Chondrocyte (in vitro differentiated cells): ENCODE measurements around the gene TRAF2. TPM values are rescaled to one million over a fixed set of nuclear protein-coding genes. Genes with fewer than 3 reads are reported as not detected.

ENCODE experiments used
- DNase-seq: peaks from one replicate; pipeline ENCODE4 v3.0.0; 2021; ENCODE audit warnings: mixed read lengths, low spot score
- H3K27ac Mint-ChIP-seq: one replicate; pipeline ENCODE4 v1.8.0; 2021; ENCODE audit warnings: mild to moderate bottlenecking, moderate library complexity, mixed read lengths; ENCODE audit not compliant: unreplicated experiment
- H3K27me3 Mint-ChIP-seq: 2 replicates; pipeline ENCODE4 v1.8.0; 2021; ENCODE audit warnings: low read depth, mixed read lengths
- H3K36me3 Mint-ChIP-seq: 2 replicates; pipeline ENCODE4 v1.8.0; 2021; ENCODE audit warnings: low read depth, mixed read lengths
- H3K4me1 Mint-ChIP-seq: 2 replicates; pipeline ENCODE4 v1.8.0; 2021; ENCODE audit warnings: low read depth, mild to moderate bottlenecking, mixed read lengths
- H3K4me3 Mint-ChIP-seq: one replicate; pipeline ENCODE4 v1.8.0; 2021; ENCODE audit warnings: mild to moderate bottlenecking, moderate library complexity, mixed read lengths; ENCODE audit not compliant: unreplicated experiment
- H3K9me3 Mint-ChIP-seq: 2 replicates; pipeline ENCODE4 v1.8.0; 2021; ENCODE audit warnings: low read depth, mixed read lengths
- CTCF ChIP-seq: fragments of 200-600 bp; sonication (generic); IDR thresholded peaks from 2 replicates; pipeline ENCODE4 v1.5.0; 2021; ENCODE audit warnings: antibody characterized with exemption, mild to moderate bottlenecking, moderate library complexity
- total RNA-seq: library from RNA; stranded (reverse); gene quantifications from 3 replicates; pipeline ENCODE4 v1.2.1, GENCODE V29; 2021

Gene TRAF2
- total RNA-seq, 1 donor from 2014 or later, result 10.4 TPM

DNA sequence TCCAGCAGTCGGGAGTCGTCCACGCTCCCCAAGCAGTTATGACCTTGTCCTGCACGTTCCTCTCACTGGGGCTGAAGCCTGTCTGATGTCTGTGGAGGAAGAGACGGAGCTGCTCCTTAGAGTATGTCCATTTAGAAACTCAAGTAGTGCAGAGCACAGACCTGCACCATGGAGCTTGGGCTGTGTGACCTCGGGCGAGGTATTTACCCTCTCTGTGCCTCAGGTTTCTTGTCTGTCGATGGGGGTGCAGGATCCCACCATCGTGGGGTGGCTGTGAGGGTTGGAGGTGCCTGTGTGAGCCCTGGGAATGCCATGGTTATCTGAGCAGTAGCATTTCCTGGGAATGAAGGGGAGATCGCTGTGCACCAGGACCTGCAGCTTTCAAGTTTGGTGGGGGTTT is 14.2 kb downstream of the TRAF2 start:
- H3K27ac Mint-ChIP-seq, result no peak overlapping the region
- no peak for TF ChIP-seq CTCF
- H3K27me3 Mint-ChIP-seq, result no peaks in the 10 kb centered on the region
- H3K4me3 Mint-ChIP-seq, result no peak overlapping the region
- peaks cover 16% of the 10 kb centered on the region for H3K4me1 Mint-ChIP-seq
- no peak for DNase-seq
- H3K36me3 Mint-ChIP-seq, result peaks cover 10% of the 10 kb centered on the region
- H3K9me3 Mint-ChIP-seq, result no peaks in the 10 kb centered on the region

DNA sequence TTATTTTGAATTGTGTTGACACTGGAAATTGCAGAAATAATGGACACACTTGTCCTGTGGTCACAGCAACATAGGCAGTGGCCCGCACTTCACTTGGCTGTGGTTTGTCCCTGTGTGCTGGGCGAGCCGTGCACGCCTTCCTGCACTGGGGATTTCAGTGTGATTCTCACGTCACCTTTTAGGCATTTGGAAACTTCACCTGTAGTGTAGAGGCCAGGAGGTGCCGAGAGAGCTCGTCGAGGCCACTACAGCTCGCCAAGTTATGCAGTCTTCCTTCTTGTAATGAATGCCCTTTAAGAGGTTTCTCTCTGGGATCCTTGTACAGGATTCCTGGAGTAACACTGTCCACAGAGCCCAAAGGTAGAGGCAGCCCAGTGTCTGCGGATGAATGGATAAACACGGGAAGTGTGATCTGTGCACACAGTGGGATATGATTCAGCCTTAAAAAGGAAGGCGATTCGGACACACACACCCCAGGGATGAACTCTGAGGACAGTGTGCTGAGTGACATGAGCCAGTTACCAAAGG is 14.7 kb downstream of the TRAF2 start:
- no peaks in the 10 kb centered on the region for H3K9me3 Mint-ChIP-seq
- H3K4me3 Mint-ChIP-seq, result no peak overlapping the region
- H3K4me1 Mint-ChIP-seq, result peaks cover 16% of the 10 kb centered on the region
- no peak for TF ChIP-seq CTCF
- no peak for DNase-seq
- no peaks in the 10 kb centered on the region for H3K27me3 Mint-ChIP-seq
- peaks cover 10% of the 10 kb centered on the region for H3K36me3 Mint-ChIP-seq
- H3K27ac Mint-ChIP-seq, result peak overlapping the region; percentile 63

- Mint-ChIP-seq H3K27ac (peak overlapping the region; percentile 63), H3K36me3 (peaks cover 10% of the 10 kb centered on the region)
Measured at GRCh38 chr9:136901516-136902258, 15.4 kb downstream of the TRAF2 start.

GRCh38 chr9:136902259-136902821 is 16.0 kb downstream of the TRAF2 start:
- no peaks in the 10 kb centered on the region for H3K9me3 Mint-ChIP-seq
- no peak overlapping the region for H3K4me3 Mint-ChIP-seq
- peaks cover 16% of the 10 kb centered on the region for H3K4me1 Mint-ChIP-seq
- no peak for DNase-seq
- H3K27me3 Mint-ChIP-seq, result no peaks in the 10 kb centered on the region
- peaks cover 10% of the 10 kb centered on the region for H3K36me3 Mint-ChIP-seq
- TF ChIP-seq CTCF, result no peak
- peak overlapping the region; percentile 19 for H3K27ac Mint-ChIP-seq

More at GRCh38 chr9:136901516-136902258, 15.4 kb downstream of the TRAF2 start:
- no peak for DNase-seq
- no peaks in the 10 kb centered on the region for H3K9me3 Mint-ChIP-seq
- no peak for TF ChIP-seq CTCF
- H3K4me1 Mint-ChIP-seq, result peaks cover 16% of the 10 kb centered on the region
- no peak overlapping the region for H3K4me3 Mint-ChIP-seq
- no peaks in the 10 kb centered on the region for H3K27me3 Mint-ChIP-seq

DNA sequence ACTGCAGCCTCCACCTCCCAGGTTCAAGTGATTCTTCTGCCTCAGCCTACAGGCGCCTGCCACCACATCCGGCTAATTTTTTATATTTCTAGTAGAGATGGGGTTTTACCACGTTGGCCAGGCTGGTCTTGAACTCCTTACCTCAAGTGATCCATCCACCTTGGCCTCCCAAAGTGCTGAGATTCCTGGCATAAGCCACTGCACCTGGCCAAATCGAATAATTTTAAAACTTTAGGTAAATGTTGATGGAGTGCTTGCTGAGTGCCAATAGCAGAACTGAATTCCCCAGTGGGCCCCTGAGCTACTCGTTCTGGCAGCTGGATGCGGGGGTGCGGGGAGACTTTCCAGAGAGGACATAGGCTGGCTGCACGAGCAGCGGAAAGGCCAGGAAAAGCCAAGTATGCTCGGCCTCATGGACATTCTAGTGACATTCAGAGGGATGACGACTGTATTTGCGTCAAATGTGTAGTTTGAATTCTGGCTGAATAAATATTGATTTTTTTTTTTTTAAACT is 16.8 kb downstream of the TRAF2 start:
- Mint-ChIP-seq H3K9me3 (no peaks in the 10 kb centered on the region), H3K27me3 (no peaks in the 10 kb centered on the region), H3K4me3 (no peak overlapping the region), H3K36me3 (peaks cover 10% of the 10 kb centered on the region), H3K4me1 (peaks cover 16% of the 10 kb centered on the region), H3K27ac (no peak overlapping the region)
- DNase-seq, result no peak
- no peak for TF ChIP-seq CTCF
